Panc1 (cell line): ENCODE data around the gene TAP2.

Source experiments
- CTCF ChIP-seq: fragments of 450-650 bp; IDR thresholded peaks from 2 replicates; pipeline ENCODE4 v1.5.1; 2017; ENCODE audit warnings: mild to moderate bottlenecking
- POLR2AphosphoS5 ChIP-seq: IDR thresholded peaks from 2 replicates; pipeline ENCODE4 v1.6.1; 2012; ENCODE audit warnings: mild to moderate bottlenecking, low read depth, low read length, moderate library complexity
- SIN3A ChIP-seq: IDR thresholded peaks from 2 replicates; pipeline ENCODE4 v1.6.1; 2012; ENCODE audit warnings: low read depth, mild to moderate bottlenecking, low read length, moderate library complexity, borderline replicate concordance; ENCODE audit not compliant: insufficient read depth
- TCF7L2 ChIP-seq: IDR thresholded peaks from 2 replicates; pipeline ENCODE4 v1.6.1; 2011; ENCODE audit warnings: mild to moderate bottlenecking, low read depth, low read length, inconsistent platforms
- TF ChIP-seq, protein P1 (sequence below), 2 experiments: IDR thresholded peaks; 2 replicates each; pipeline ENCODE4 v1.6.1; 2011 to 2012; ENCODE audit warnings: low read depth in 2 of 2, control low read depth in 1 of 2, low read length in 1 of 2, mild to moderate bottlenecking in 1 of 2, moderate library complexity in 1 of 2; ENCODE audit not compliant: insufficient read depth in 1 of 2

GRCh38 chr6:32867022-32867477 lies 28.5 kb upstream of the TAP2 start:
- no peak for TF ChIP-seq CTCF
- no peak for TF ChIP-seq POLR2AphosphoS5
- TF ChIP-seq, protein P1, sequence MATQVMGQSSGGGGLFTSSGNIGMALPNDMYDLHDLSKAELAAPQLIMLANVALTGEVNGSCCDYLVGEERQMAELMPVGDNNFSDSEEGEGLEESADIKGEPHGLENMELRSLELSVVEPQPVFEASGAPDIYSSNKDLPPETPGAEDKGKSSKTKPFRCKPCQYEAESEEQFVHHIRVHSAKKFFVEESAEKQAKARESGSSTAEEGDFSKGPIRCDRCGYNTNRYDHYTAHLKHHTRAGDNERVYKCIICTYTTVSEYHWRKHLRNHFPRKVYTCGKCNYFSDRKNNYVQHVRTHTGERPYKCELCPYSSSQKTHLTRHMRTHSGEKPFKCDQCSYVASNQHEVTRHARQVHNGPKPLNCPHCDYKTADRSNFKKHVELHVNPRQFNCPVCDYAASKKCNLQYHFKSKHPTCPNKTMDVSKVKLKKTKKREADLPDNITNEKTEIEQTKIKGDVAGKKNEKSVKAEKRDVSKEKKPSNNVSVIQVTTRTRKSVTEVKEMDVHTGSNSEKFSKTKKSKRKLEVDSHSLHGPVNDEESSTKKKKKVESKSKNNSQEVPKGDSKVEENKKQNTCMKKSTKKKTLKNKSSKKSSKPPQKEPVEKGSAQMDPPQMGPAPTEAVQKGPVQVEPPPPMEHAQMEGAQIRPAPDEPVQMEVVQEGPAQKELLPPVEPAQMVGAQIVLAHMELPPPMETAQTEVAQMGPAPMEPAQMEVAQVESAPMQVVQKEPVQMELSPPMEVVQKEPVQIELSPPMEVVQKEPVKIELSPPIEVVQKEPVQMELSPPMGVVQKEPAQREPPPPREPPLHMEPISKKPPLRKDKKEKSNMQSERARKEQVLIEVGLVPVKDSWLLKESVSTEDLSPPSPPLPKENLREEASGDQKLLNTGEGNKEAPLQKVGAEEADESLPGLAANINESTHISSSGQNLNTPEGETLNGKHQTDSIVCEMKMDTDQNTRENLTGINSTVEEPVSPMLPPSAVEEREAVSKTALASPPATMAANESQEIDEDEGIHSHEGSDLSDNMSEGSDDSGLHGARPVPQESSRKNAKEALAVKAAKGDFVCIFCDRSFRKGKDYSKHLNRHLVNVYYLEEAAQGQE (IDR thresholded peaks at IDR 0.05; ENCODE audit: insufficient read depth in 1 of 2, low read depth in 2 of 2, low read length in 1 of 2) = no peak
- no peak for TF ChIP-seq SIN3A
- TF ChIP-seq TCF7L2 = no peak
